GM21423 (cell line): ENCODE results near the gene SMTN.
"Not testable (repeated sequence)": the region's sequence is repeated elsewhere in the genome, so short reads cannot be mapped to it uniquely, and the experiment has no call there.

Experiments used
- ATAC-seq: cut with Tn5 transposase; IDR thresholded peaks from one replicate; pipeline ENCODE4 v1.9.1; 2021; ENCODE audit warnings: mild to moderate bottlenecking, moderate library complexity; ENCODE audit not compliant: unreplicated experiment

SMTN gene

DNA sequence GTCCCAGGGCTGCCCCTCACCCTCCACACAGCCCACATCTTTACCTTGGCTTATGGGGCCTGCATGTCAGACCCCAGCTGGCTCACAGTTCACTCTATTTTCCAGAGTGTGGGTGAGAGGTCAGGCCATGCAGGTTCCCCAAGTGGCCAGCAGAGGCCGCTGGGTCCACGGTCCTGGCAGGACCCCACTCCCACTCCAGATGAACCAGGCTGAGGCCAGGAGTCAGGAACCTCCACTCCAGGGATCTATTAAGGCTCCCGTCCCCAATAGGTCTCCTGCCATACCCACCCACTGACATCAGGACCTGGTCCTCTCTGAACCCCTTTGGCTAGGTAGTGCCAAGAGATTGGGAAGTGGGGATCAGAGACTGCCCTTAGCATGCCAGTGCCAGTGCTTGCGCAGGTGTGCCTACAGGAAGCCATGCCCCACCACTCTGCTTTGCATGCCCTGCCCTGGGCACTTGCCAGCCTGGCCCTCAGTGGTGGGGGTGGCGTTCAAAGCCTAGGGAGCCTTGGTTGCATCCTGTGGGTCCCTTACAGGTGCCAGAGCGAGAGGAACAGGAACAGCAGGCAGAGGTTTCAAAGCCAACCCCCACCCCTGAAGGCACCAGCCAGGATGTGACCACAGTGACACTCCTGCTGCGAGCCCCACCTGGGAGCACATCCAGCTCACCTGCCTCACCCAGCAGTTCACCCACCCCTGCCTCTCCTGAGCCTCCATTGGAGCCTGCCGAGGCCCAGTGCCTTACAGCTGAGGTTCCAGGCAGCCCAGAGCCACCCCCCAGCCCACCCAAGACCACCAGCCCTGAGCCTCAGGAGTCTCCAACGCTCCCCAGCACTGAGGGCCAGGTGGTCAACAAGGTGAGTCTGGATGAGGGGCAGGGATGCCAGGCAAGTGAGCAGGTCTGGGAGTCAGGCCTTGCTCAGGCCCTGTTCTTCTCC, 8.3 kb downstream of the SMTN start:
- no peak for ATAC-seq

DNA sequence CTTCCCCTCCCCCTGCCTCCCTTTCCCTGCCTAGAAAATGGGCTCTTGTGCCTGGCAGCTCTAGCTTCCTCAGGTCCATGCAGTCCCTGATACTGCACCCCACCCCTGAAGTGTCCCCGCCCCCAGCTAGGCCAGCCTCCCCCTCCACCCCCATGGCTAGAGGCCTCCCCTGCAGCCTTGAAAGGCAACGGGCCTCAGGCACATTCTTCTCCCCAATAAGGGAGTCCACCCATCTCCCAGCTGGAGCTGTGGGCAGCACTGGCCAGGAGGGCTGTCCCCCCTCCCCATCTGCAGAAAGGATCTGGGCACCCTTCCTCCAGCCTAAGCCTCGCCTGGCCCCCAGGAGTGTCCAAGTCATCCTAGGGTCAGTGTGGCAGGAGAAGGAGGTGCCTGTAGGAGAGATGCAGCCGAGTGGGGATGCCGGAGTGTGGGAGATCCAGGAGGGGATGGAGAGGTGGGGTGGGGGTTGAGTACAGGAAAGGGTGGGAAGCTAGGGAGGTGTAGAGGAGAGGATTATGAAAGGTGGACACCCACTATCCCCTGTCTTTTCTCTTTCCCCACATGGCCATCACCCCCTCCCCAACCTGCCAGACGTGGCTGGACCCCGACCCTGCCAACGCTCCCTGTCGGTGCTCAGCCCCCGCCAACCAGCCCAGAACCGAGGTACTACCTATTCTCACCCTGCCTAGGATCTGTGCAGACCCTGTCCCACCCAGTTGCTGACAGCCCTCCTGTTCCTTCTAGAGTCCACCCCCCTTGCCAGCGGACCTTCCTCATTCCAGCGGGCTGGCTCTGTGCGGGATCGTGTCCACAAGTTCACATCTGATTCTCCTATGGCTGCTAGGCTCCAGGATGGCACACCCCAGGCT, 9.3 kb downstream of the SMTN start:
- ATAC-seq: no peak

DNA sequence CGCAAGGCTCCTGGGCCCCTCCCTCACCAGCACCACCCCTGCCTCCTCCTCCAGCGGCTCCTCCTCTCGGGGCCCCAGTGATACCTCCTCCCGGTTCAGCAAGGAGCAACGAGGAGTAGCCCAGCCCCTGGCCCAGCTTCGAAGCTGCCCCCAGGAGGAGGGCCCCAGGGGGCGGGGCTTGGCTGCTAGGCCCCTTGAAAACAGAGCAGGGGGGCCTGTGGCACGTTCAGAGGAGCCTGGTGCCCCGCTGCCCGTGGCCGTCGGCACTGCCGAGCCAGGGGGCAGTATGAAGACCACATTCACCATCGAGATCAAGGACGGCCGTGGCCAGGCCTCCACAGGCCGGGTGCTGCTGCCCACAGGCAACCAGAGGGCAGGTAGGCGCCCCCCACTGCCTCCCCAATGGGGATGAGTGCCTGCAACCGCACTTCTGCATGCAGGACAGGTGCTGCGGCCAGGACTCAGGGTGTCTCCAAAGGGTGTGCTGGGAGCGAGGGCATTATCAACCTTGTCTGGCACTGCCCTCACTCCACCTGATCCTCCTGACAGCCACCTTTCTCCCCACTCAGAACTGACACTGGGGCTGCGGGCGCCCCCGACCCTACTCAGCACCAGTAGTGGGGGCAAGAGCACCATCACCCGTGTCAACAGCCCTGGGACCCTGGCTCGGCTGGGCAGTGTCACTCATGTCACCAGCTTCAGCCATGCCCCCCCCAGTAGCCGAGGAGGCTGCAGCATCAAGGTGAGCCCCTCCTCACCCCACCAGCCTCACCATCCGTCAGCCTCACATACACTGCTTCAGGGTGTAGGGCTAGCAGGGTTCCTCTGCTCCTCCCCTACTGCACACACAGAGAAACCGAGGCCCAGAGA, 10.2 kb downstream of the SMTN start:
- ATAC-seq: no peak

DNA sequence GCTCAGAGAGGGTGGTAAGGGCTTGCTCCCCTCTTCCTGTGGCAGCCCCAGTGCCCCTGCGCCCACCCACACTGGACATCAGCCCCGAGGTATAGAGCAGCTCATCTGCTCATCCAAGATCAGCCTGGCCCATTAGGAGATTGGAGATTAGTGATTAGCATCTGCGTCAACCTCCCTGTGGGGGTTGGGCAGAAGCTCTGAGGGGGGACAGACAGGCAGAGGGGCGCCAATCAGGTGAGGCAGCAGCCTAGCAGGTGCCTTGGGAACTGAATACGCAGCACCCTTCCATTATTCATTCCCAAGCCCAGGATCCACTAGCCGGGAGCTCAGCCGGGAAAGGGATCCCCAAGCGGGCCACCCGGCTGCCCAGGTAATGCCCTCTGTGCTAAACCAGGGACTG, 11.0 kb downstream of the SMTN start:
- no peak for ATAC-seq

DNA sequence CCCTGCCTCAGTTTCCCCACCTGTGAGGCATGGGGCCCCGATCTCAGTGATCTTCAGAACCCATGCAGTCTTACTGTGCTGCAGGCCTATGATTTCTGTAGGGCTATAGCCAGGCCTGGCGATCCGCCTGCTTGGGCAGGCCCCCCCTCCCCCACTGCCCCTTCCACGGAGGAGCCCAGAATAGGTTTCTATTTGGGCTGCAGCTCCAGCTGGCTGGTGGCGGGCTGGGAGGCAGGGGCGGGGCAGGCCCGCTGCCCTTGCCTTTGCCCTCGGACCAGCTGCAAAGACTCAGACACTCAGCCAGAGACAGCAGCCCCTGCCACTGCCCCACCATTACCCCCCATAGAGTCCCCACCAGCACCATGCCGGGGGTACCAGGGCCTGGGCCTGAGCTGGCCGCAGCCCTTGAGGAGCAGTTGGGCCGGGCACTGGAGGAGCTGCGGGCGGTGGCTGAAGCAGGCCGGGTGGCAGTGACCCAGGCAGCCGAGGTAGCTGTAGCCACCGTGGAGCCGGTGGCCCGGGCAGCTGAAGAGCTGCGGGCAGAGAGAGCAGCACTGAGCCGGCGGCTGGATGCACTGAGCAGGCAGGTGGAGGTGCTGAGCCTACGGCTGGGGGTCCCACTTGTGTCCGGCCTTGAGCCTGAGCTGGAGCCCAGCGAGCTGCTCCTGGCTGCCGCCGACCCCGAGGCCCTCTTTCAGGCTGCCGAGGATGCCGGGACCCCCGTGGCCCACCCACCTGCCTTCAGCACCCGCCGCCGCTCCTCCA, 12.2 kb downstream of the SMTN start:
- no peak for ATAC-seq

DNA sequence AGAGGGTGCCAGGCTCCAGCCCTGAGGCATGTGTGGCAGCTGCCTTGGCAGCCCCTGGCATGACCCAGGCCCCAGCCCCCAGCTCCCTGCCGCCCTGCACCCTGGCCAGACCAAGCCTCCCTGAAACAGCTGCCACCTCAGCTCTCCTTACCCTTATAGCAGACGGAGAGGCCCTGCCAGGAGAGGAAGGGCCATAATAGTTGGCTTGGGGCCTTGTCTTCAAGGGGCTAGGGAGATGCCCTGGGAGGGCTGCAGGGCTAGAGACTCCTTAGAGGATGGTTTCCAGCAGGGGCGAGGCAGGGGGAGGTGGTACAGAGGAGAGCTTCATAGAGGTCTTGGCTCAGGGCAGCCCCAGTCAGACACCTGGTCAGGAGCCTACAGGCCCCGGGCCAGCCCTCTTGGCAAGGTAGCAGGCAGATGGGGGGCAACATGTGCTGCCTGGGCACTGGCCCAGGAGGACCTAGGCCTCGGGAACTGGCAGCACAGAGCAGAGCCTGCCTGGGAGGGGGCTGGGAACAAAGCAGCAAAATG, 13.0 kb downstream of the SMTN start:
- no peak for ATAC-seq

DNA sequence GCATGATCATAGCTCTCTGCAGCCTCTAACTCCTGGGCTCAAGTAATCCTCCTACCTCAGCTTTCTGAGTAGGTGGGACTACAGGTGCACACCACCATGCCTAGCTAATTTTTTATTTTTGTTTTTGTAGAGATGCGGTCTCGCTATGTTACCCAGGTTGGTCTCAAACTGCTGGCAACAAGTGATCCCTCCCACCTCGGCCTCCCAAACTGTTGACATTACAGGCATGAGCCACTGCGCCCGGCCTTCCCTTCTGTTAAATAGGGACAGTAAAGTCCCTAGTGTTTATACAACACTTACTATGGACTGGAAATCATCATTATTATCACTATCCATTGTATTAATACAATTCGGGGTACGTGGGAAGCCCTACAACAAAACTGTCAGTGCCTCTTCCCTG, 13.6 kb downstream of the SMTN start:
- no peak for ATAC-seq

DNA sequence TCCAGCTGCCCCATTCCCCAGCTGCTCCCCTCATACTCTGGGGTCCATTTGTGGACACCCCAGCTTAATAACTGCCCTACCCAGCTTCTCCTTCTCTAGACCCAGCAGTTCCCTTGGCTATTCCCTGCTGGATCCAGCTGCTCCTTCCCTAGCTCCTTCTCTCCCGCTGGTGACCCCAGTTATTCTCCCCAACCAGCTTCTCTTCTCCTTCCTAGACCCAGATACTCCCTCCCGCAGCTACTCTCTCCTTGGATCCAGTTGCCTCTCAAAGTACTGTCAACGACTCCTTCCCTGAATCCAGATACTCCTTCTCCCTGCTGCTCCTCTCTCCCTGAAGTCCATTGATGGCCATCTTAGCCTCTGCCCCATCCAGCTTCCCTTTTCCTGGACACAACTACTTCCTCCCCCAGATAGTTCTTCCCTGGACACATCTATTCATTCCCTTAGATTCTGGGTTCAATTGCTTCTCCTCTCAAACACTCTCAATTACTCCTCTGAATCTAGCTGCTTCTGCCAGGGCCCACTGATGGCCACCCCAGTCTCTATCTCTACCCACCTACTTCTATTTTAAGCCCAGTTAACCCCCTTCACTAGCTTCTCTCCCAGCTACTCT, 14.6 kb downstream of the SMTN start:
- ATAC-seq: no peak

DNA sequence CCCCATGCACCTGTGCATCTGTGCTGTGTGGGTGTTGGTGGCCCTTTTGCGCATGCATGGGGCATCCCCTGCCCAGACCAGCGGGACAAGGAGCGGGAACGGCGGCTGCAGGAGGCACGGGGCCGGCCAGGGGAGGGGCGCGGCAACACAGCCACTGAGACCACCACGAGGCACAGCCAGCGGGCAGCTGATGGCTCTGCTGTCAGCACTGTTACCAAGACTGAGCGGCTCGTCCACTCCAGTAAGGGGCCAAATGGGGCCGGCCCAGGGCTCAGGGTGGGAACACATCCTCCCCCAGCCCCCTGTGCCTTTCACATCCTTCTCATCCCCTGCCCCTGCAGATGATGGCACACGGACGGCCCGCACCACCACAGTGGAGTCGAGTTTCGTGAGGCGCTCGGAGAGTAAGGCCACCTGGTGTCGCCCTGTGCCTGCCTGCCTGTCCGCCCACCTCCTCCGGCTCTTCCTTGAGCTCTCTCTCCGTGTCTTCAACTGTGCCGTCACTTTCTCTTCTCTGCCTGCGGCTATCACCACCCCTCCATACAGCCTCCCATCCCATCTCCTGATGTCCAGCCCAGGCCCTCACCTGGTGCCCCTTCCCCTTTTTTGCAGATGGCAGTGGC, 15.7 kb downstream of the SMTN start:
- no peak for ATAC-seq

DNA sequence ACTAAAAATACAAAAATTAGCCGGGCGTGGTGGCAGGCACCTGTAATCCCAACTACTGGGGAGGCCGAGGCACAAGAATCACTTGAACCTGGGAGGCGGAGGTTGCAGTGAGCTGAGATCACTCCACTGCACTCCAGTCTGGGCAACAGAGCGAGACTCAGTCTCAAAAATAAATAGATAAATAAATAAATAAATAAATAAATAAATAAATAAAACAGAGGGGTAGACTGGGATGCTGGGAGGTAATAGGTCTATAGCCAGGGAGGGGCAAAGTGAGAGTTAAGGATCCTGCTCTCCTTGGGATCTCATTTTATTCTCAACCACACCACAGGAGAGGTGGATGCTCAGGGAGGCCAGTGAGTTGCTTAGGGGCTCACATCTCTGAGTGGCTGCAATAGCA, 16.4 kb downstream of the SMTN start:
- ATAC-seq: not testable (repeated sequence)

DNA sequence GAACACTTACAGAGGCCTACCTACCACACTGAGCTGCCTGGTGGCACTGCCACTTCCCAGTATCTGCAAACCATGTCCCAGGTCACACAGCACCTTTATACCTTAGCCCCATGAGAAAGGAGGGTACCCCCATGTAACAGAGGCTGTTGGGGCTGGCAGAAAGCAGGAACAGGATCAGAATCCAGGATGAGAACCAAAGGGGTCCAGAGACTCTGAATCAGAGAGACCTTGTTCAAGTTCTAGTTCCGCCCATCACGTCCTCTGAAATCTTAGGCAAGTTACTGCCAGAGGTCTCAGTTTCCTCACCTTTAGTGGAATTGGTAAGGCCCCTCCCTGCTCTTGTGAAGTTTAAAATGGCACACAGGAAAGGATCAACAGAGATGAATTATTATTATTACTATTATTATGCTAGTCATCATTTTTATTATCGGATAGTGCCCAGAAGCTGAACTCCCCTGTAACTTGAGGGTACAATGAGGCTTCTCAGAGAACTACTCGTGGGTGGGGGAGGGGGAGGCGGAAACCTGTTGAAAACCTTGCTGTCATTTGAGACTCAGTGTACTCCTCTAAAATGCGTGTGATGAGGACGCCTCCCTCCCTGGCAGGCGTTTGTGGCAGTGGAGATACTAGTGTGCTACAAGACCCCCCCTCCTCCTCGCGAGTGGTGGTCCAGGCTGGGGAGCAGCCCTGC, 17.0 kb downstream of the SMTN start:
- no peak for ATAC-seq

DNA sequence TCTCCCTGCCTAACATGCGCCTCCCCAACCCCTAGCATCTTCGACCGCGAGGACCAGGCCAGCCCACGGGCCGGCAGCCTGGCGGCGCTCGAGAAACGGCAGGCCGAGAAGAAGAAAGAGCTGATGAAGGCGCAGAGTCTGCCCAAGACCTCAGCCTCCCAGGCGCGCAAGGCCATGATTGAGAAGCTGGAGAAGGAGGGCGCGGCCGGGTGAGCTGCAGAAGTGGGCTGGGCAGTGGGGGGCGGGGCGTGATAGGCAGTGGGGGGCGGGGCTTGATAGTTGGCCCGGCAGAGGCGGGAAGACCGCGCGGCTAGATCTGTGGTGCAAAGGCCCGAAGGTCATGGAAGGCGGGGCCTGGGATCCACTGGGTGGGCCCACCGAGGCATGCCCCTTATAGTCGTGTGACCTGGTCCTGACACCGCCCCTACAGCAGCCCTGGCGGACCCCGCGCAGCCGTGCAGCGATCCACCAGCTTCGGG, 17.6 kb downstream of the SMTN start:
- no peak for ATAC-seq

DNA sequence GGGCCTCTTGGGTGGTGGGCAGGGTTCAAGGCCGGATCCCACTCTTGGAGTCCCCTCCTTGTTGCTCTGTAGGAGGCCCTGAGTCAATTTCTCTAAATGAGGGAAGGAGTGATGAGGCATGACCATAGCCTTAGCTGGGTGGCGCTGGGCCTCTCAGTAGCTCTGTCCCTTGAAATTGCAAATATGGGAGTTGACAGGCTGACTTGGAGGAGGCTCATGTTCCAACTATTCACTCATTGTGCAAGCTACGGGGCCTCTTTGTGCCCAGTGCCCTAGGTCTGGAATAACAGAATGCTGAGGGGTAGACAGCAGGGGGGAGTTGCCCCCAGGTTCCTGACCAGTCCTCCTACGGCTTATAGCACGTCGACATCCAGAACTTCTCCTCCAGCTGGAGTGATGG, 18.3 kb downstream of the SMTN start:
- no peak for ATAC-seq

DNA sequence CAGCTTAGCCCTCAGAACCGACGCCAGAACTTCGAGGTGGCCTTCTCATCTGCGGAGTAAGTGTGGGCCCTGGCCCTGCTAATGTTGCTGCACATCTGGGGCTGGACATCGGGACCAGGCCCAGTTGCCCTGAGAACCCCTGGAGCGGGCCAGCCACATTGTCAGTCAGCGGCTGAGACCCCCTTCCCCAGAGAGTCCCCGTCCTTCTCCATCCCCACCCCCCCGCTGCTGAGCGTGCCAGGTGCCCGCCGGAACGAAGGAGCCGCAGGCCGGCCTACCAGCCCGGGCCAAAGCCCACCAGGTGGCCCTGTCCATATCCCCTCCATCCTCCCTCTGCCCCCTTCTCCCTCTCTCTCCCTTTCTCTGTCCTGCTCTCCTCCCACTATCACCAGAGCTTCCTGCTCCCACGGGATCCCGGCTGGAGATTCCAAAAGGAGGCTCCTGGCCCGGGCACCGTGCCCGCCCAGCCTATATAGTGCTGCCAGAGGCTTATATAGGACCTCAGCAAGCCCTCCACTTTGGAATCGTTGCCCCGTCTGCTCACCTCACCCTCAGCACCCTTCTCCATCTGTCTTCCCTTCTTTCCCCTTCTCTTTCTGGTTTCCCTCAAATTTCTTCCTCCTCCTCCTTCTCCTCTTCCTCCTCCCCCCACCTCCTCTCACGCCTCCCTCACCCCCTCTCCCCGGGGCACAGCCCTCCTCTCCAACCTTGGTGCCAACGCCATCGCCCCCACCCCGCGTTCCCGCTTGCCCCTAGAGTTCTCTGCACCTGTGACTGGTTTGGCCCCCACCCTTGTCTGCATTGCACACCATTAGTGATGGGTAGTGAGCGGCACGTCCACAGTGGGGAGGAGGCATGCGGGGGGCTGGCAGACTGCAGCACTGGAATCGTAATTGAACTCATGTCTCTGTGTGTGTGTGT, 19.0 kb downstream of the SMTN start:
- no peak for ATAC-seq

DNA sequence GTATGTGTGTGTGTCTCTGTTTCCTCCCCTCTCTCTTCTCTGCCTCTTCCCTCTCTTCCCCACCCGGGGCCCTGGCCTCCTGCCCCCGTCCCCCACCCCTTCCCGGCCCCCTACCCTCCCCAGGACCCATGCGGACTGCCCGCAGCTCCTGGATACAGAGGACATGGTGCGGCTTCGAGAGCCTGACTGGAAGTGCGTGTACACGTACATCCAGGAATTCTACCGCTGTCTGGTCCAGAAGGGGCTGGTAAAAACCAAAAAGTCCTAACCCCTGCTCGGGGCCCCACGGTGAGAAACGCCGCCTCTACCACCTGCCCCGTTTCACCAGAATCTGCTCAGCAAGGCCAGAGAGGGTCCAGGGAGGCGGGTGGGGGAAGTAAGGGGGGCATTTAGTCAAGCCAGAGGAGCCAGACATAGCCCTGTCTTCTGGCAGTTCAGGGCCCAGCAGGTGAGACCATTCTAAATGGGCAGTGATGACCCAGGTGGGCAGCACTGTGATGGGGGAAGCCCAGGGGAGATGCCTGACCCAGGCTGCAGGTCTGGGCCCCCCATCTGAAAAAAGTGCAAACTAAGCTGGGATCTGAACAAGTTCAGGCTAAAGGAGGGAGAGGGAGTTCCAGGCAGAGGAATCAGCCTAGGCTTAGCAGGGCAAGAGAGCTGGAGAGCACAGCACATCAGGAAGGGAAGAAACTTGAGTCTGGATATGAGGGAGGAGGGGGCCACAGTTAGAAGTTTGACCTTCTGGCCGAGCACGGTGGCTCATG, 19.8 kb downstream of the SMTN start:
- ATAC-seq: no peak

DNA sequence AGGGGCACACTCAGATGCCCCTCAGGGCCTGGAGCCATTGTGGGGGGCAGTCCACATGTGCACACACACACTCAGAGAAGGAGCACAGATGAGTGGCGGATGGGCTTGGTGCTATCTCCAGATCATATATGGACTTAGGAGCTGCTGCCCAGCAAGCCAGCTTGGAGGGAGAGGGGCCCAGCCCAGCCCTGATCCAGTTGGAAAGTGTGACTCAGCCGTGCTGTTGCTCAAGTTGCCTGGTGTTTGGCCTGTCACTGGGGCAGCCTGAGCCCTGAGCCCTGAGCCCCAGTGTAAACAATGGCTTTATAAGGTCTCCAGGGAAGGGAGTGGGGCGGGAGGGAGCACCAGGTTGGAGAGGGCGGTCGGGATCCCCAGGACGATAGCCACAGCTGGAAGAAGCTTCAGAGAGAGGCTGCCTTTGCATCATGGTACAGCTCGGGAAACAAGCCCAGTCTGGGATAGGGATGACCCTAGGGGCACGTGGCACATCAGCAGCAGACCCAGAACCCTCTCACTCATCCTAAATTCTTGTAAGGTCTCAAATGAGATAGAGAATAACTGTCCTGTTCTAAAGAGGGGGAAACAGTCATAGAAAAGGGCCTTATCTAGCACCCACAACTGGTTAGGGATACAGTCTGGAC, 21.4 kb downstream of the SMTN start:
- no peak for ATAC-seq
